ENCODE results near the gene P2RX1.

P2RX1 gene

GRCh38 chr17:3921502-3922319 lies 5.4 kb upstream of the P2RX1 start:
- DNase-seq (no peak), ATAC-seq (peak; percentile 15)
- no peak overlapping the region for H3K4me3 Mint-ChIP-seq
- H3K27me3 Mint-ChIP-seq: no peaks in the 10 kb centered on the region
- no peaks in the 10 kb centered on the region for H3K9me3 Mint-ChIP-seq
- peaks cover 23% of the 10 kb centered on the region for H3K4me1 Mint-ChIP-seq
- H3K27ac Mint-ChIP-seq: peak overlapping the region in 1 of 2 donors; percentile 86

GRCh38 chr17:3921006-3921405 lies 4.7 kb upstream of the P2RX1 start:
- H3K4me1 Mint-ChIP-seq: peaks cover 30% of the 10 kb centered on the region
- H3K27me3 Mint-ChIP-seq: no peaks in the 10 kb centered on the region
- peak overlapping the region in 1 of 2 donors; percentile 86 for H3K27ac Mint-ChIP-seq
- no peak overlapping the region for H3K4me3 Mint-ChIP-seq
- DNase-seq (no peak), ATAC-seq (no peak)
- H3K9me3 Mint-ChIP-seq: no peaks in the 10 kb centered on the region

- Mint-ChIP-seq H3K27ac (peak overlapping the region in 1 of 2 donors; percentile 67), H3K4me1 (peaks cover 48% of the 10 kb centered on the region), H3K9me3 (no peaks in the 10 kb centered on the region), H3K4me3 (peak overlapping the region in 1 of 2 donors; percentile 18), H3K27me3 (no peaks in the 10 kb centered on the region)
- DNase-seq (no peak), ATAC-seq (no peak)
These were observed 2.9 kb upstream of the P2RX1 start for GRCh38 chr17:3919123-3919624.

GRCh38 chr17:3918372-3919122 lies 2.3 kb upstream of the P2RX1 start:
- Mint-ChIP-seq H3K27ac (peak overlapping the region; percentile 64 to 67), H3K9me3 (no peaks in the 10 kb centered on the region), H3K27me3 (no peaks in the 10 kb centered on the region), H3K4me3 (no peak overlapping the region), H3K4me1 (peaks cover 54% of the 10 kb centered on the region)
- no peak for DNase-seq
- no peak for ATAC-seq

GRCh38 chr17:3917391-3917931 lies 1.2 kb upstream of the P2RX1 start:
- peaks cover 56% of the 10 kb centered on the region for H3K4me1 Mint-ChIP-seq
- ATAC-seq: no peak
- no peaks in the 10 kb centered on the region for H3K27me3 Mint-ChIP-seq
- no peak for DNase-seq
- peak overlapping the region; percentile 12 to 89 for H3K4me3 Mint-ChIP-seq
- H3K27ac Mint-ChIP-seq: peak overlapping the region; percentile 81 to 98
- no peaks in the 10 kb centered on the region for H3K9me3 Mint-ChIP-seq

- peak overlapping the region; percentile 66 to 89 for H3K4me3 Mint-ChIP-seq
- H3K9me3 Mint-ChIP-seq: no peaks in the 10 kb centered on the region
- peak; percentile 20 for ATAC-seq
- peaks cover 60% of the 10 kb centered on the region for H3K4me1 Mint-ChIP-seq
- no peaks in the 10 kb centered on the region for H3K27me3 Mint-ChIP-seq
- H3K27ac Mint-ChIP-seq: peak overlapping the region; percentile 81 to 98
- DNase-seq: peak in 1 of 2 donors; percentile 21
These were observed 560 bp upstream of the P2RX1 start for GRCh38 chr17:3916825-3917224.

GRCh38 chr17:3915581-3915994 lies 677 bp downstream of the P2RX1 start:
- no peaks in the 10 kb centered on the region for H3K9me3 Mint-ChIP-seq
- no peak for DNase-seq
- ATAC-seq: no peak
- H3K27ac Mint-ChIP-seq: peak overlapping the region; percentile 15 to 98
- H3K27me3 Mint-ChIP-seq: no peaks in the 10 kb centered on the region
- H3K4me1 Mint-ChIP-seq: peaks cover 72% of the 10 kb centered on the region
- H3K4me3 Mint-ChIP-seq: peak overlapping the region; percentile 66 to 89

- Mint-ChIP-seq H3K4me1 (peaks cover 78% of the 10 kb centered on the region), H3K9me3 (no peaks in the 10 kb centered on the region), H3K4me3 (peak overlapping the region; percentile 12 to 89), H3K27me3 (no peaks in the 10 kb centered on the region), H3K27ac (no peak overlapping the region)
- ATAC-seq (no peak), DNase-seq (no peak)
These were observed 2.0 kb downstream of the P2RX1 start for GRCh38 chr17:3914312-3914670.

- peak; percentile 68 for ATAC-seq
- H3K27me3 Mint-ChIP-seq: no peaks in the 10 kb centered on the region
- peaks cover 77% of the 10 kb centered on the region for H3K4me1 Mint-ChIP-seq
- no peaks in the 10 kb centered on the region for H3K9me3 Mint-ChIP-seq
- peak overlapping the region; percentile 12 to 50 for H3K4me3 Mint-ChIP-seq
- peak; percentile 82 to 85 for DNase-seq
- H3K27ac Mint-ChIP-seq: no peak overlapping the region
These were observed 2.5 kb downstream of the P2RX1 start for GRCh38 chr17:3913531-3914311.

GRCh38 chr17:3912827-3913226 lies 3.4 kb downstream of the P2RX1 start:
- no peaks in the 10 kb centered on the region for H3K27me3 Mint-ChIP-seq
- ATAC-seq (no peak), DNase-seq (no peak)
- peaks cover 74% of the 10 kb centered on the region for H3K4me1 Mint-ChIP-seq
- no peak overlapping the region for H3K27ac Mint-ChIP-seq
- no peaks in the 10 kb centered on the region for H3K9me3 Mint-ChIP-seq
- H3K4me3 Mint-ChIP-seq: no peak overlapping the region

GRCh38 chr17:3911271-3912053 lies 4.8 kb downstream of the P2RX1 start:
- Mint-ChIP-seq H3K4me3 (peak overlapping the region; percentile 75 to 76), H3K4me1 (peaks cover 65% of the 10 kb centered on the region), H3K9me3 (no peaks in the 10 kb centered on the region), H3K27me3 (no peaks in the 10 kb centered on the region), H3K27ac (peak overlapping the region; percentile 80 to 92)
- DNase-seq (peak; percentile 67 to 85), ATAC-seq (peak; percentile 94)

GRCh38 chr17:3910420-3911270 lies 5.6 kb downstream of the P2RX1 start:
- Mint-ChIP-seq H3K9me3 (no peaks in the 10 kb centered on the region), H3K4me1 (peaks cover 57% of the 10 kb centered on the region), H3K4me3 (peak overlapping the region; percentile 75 to 76), H3K27ac (peak overlapping the region in 1 of 2 donors; percentile 92), H3K27me3 (no peaks in the 10 kb centered on the region)
- DNase-seq (no peak), ATAC-seq (peak; percentile 5)

GRCh38 chr17:3909257-3909656 lies 7.0 kb downstream of the P2RX1 start:
- no peak overlapping the region for H3K4me3 Mint-ChIP-seq
- no peaks in the 10 kb centered on the region for H3K9me3 Mint-ChIP-seq
- no peak overlapping the region for H3K27ac Mint-ChIP-seq
- ATAC-seq (no peak), DNase-seq (no peak)
- H3K4me1 Mint-ChIP-seq: peaks cover 43% of the 10 kb centered on the region
- no peaks in the 10 kb centered on the region for H3K27me3 Mint-ChIP-seq
